CD4-positive, alpha-beta T cell (primary cell): ENCODE data around the gene TET2. TPM values are rescaled to one million over a fixed set of nuclear protein-coding genes. Genes with fewer than 3 reads are reported as not detected.
A peak's percentile ranks its signal among the peaks of the same experiment; 100 is the strongest.

Experiments used
- ATAC-seq: fragments of 200-7000 bp; cut with Tn5 transposase; one replicate; pipeline ENCODE4 v1.10.0; 2022; ENCODE audit warnings: mild to moderate bottlenecking; ENCODE audit not compliant: poor library complexity
- CTCF ChIA-PET: fragments of 350-600 bp; sonication (Branson Sonifier 250); formaldehyde crosslinking; loops from one replicate; lab custom pipeline; 2021; ENCODE audit warnings: antibody characterized with exemption, inconsistent platforms; lab: Charles Lee
- POLR2A ChIA-PET: fragments of 350-600 bp; sonication (Branson Sonifier 250); formaldehyde crosslinking; loops from one replicate; lab custom pipeline; 2021; ENCODE audit warnings: antibody characterized with exemption, inconsistent platforms; lab: Charles Lee
- DNase-seq, 14 experiments: peaks; one replicate each; pipeline ENCODE4 v3.0.0-alpha.2; 2013 to 2020; ENCODE audit warnings: mixed read lengths in 2 of 14
- H3K27ac ChIP-seq, 2 donors: one replicate each; pipeline versions ENCODE4 v1.5.1 to v1.7.0; 2013; ENCODE audit warnings: low read length in 2 of 2, low read depth in 1 of 2, mild to moderate bottlenecking in 1 of 2
- H3K27me3 ChIP-seq, 2 experiments: 1 replicate in 1 of 2; 2 replicates in 1 of 2; pipeline versions ENCODE4 v1.6.1 to v1.7.0; 2013; ENCODE audit warnings: low read length in 2 of 2, control low read depth in 1 of 2, mild to moderate bottlenecking in 1 of 2, moderate library complexity in 1 of 2; ENCODE audit not compliant: insufficient read depth in 2 of 2, control insufficient read depth in 1 of 2
- H3K36me3 ChIP-seq: one replicate; pipeline ENCODE4 v1.6.1; 2013; ENCODE audit warnings: low read length, control low read depth; ENCODE audit not compliant: insufficient read depth
- H3K4me1 ChIP-seq: one replicate; pipeline ENCODE4 v1.6.1; 2013; ENCODE audit warnings: low read length, control low read depth; ENCODE audit not compliant: insufficient read depth
- H3K4me3 ChIP-seq: one replicate; pipeline ENCODE4 v1.5.1; 2013; ENCODE audit warnings: mild to moderate bottlenecking, low read length, moderate library complexity
- H3K9me3 ChIP-seq, 2 experiments: 1 replicate in 1 of 2; 2 replicates in 1 of 2; pipeline versions ENCODE4 v1.6.1 to v1.7.0; 2013; ENCODE audit warnings: low read length in 2 of 2, mild to moderate bottlenecking in 2 of 2, control low read depth in 1 of 2, moderate library complexity in 1 of 2; ENCODE audit not compliant: control insufficient read depth in 1 of 2, insufficient read depth in 1 of 2
- H3K27ac Mint-ChIP-seq: one replicate; pipeline ENCODE4 v1.8.0; 2020; ENCODE audit warnings: mixed read lengths
- H3K27me3 Mint-ChIP-seq: one replicate; pipeline ENCODE4 v1.8.0; 2021; ENCODE audit warnings: mixed read lengths
- H3K36me3 Mint-ChIP-seq: one replicate; pipeline ENCODE4 v1.8.0; 2021; ENCODE audit warnings: low read depth, mixed read lengths
- H3K4me1 Mint-ChIP-seq: one replicate; pipeline ENCODE4 v1.8.0; 2021; ENCODE audit warnings: low read depth, mixed read lengths
- H3K4me3 Mint-ChIP-seq: one replicate; pipeline ENCODE4 v1.8.0; 2020; ENCODE audit warnings: mild to moderate bottlenecking, mixed read lengths
- H3K9me3 Mint-ChIP-seq: one replicate; pipeline ENCODE4 v1.8.0; 2020; ENCODE audit warnings: mixed read lengths
- intact Hi-C, 2 experiments: fragments of 100-400 bp; cut with DNase I in 1 of 2; cut with micrococcal nuclease in 1 of 2; formaldehyde crosslinking; loops; one replicate each; pipeline versions ENCODE4 v1.15.1 to v1.9.0; 2023 to 2025; cut with DNase I, micrococcal nuclease
- total RNA-seq, 174 experiments: library from RNA in 2 of 174; stranded (reverse) in 2 of 174; gene quantifications; one replicate each; pipeline ENCODE4 v1.2.3 and lab custom pipeline; 2021 to 2026
- TF ChIP-seq, protein P1 (sequence below): fragments of 200-600 bp; IDR thresholded peaks from one replicate; pipeline ENCODE4 v1.8.0; 2022; ENCODE audit warnings: antibody characterized with exemption, mild to moderate bottlenecking

TET2 gene
- total RNA-seq, 2 experiments from 2014 or later = 31.0 to 32.0 TPM

- Histone ChIP-seq H3K9me3 (no peaks in the 10 kb centered on the region), H3K36me3 (peaks cover 27% of the 10 kb centered on the region)
These were observed 131.0 kb downstream of the TET2 start for GRCh38 chr4:105277702-105278101.

DNA sequence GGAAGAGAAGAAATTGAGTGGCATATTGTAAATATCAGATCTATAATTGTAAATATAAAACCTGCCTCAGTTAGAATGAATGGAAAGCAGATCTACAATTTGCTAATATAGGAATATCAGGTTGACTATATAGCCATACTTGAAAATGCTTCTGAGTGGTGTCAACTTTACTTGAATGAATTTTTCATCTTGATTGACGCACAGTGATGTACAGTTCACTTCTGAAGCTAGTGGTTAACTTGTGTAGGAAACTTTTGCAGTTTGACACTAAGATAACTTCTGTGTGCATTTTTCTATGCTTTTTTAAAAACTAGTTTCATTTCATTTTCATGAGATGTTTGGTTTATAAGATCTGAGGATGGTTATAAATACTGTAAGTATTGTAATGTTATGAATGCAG, 132.6 kb downstream of the TET2 start:
- no peaks in the 10 kb centered on the region for H3K9me3 ChIP-seq
- TF ChIP-seq, protein P1, sequence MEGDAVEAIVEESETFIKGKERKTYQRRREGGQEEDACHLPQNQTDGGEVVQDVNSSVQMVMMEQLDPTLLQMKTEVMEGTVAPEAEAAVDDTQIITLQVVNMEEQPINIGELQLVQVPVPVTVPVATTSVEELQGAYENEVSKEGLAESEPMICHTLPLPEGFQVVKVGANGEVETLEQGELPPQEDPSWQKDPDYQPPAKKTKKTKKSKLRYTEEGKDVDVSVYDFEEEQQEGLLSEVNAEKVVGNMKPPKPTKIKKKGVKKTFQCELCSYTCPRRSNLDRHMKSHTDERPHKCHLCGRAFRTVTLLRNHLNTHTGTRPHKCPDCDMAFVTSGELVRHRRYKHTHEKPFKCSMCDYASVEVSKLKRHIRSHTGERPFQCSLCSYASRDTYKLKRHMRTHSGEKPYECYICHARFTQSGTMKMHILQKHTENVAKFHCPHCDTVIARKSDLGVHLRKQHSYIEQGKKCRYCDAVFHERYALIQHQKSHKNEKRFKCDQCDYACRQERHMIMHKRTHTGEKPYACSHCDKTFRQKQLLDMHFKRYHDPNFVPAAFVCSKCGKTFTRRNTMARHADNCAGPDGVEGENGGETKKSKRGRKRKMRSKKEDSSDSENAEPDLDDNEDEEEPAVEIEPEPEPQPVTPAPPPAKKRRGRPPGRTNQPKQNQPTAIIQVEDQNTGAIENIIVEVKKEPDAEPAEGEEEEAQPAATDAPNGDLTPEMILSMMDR = no peak
- no peaks in the 10 kb centered on the region for H3K4me1 ChIP-seq
- Mint-ChIP-seq H3K27ac (peak overlapping the region; percentile 1), H3K36me3 (peaks cover 28% of the 10 kb centered on the region), H3K4me3 (no peak overlapping the region), H3K9me3 (no peaks in the 10 kb centered on the region), H3K27me3 (no peaks in the 10 kb centered on the region), H3K4me1 (peaks cover 4% of the 10 kb centered on the region)
- no peaks in the 10 kb centered on the region for H3K27me3 ChIP-seq
- intact Hi-C loops = no loop called here
- DNase-seq (no peak), ATAC-seq (no peak)
- H3K27ac ChIP-seq = no peak overlapping the region
- CTCF ChIA-PET = no interaction called here
- POLR2A ChIA-PET = no interaction called here
- H3K4me3 ChIP-seq = no peak overlapping the region
- H3K36me3 ChIP-seq = peaks cover 22% of the 10 kb centered on the region

More at GRCh38 chr4:105277702-105278101, 131.0 kb downstream of the TET2 start:
- Histone ChIP-seq H3K4me3 (no peak overlapping the region), H3K4me1 (no peaks in the 10 kb centered on the region), H3K27ac (no peak overlapping the region), H3K27me3 (no peaks in the 10 kb centered on the region)
- ChIA-PET POLR2A (interaction anchor here (0.9 kb wide), 1 partner anchor 197 kb away, joined by 3 read pairs; the partner anchor contains the start of gene PPA2), CTCF (no interaction called here)
- no peaks in the 10 kb centered on the region for H3K9me3 Mint-ChIP-seq
- H3K4me3 Mint-ChIP-seq = no peak overlapping the region
- no peaks in the 10 kb centered on the region for H3K27me3 Mint-ChIP-seq
- DNase-seq (no peak), ATAC-seq (no peak)
- TF ChIP-seq, protein P1 = no peak
- peaks cover 4% of the 10 kb centered on the region for H3K4me1 Mint-ChIP-seq
- intact Hi-C loops = no loop called here
- H3K27ac Mint-ChIP-seq = no peak overlapping the region
- peaks cover 44% of the 10 kb centered on the region for H3K36me3 Mint-ChIP-seq

DNA sequence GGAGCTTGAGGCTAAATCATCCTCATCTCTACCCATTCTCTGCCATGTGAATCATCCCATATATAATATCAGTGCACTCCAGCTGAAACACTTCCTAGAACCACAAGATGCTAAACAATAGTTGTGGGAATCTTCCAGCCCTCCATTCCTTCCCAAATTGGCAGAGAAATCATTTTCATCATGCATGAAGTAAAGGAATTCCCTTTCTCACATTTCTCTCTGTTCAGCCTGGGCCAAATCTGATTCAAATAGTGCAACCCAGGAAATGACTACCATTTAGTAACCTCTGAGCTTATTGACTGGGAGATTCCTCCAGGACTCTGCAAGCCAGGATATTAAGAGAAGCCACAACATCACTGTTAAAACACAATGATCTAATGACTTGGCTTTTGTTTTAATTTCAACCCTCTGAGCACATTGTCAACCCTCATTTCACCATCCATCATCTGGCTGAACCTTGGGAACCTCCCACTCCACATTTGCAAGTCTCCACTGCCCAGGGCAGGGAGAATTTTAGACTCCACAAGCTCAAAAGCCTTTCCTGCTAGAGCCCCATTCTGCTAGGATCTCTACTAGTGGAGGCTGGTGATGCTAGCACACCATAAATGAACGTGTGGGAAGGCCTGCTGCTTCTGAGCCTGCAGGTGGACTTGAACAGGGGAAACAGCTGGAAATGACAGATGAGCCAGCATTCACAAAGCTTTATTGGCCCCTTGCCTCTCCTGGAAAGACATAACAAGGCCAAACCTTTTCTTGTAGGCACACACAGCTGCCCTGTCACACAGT, 133.9 kb downstream of the TET2 start:
- ChIA-PET POLR2A (no interaction called here), CTCF (no interaction called here)
- Histone ChIP-seq H3K27me3 (no peaks in the 10 kb centered on the region), H3K9me3 (no peaks in the 10 kb centered on the region), H3K27ac (no peak overlapping the region), H3K4me1 (no peaks in the 10 kb centered on the region), H3K4me3 (no peak overlapping the region), H3K36me3 (peaks cover 10% of the 10 kb centered on the region)
- Mint-ChIP-seq H3K9me3 (no peaks in the 10 kb centered on the region), H3K4me3 (no peak overlapping the region), H3K27me3 (no peaks in the 10 kb centered on the region), H3K36me3 (peaks cover 16% of the 10 kb centered on the region), H3K27ac (peak overlapping the region; percentile 49), H3K4me1 (peaks cover 4% of the 10 kb centered on the region)
- intact Hi-C loops = no loop called here
- ATAC-seq (no peak), DNase-seq (no peak)
- TF ChIP-seq, protein P1 = no peak
